Glutamatergic neuron (in vitro differentiated cells): ENCODE data around the gene C1RL. TPM values are rescaled to one million over a fixed set of nuclear protein-coding genes. Genes with fewer than 3 reads are reported as not detected.
"Not testable (repeated sequence)": the region's sequence is repeated elsewhere in the genome, so short reads cannot be mapped to it uniquely, and the experiment has no call there.

Experiments
- DNase-seq: peaks from one replicate; pipeline ENCODE4 v3.0.0; 2022
- H3K27ac Mint-ChIP-seq: one replicate; pipeline ENCODE4 v1.8.0; 2020; ENCODE audit warnings: mild to moderate bottlenecking, mixed read lengths, inconsistent platforms; ENCODE audit not compliant: unreplicated experiment
- H3K27me3 Mint-ChIP-seq: one replicate; pipeline ENCODE4 v1.8.0; 2020; ENCODE audit warnings: mild to moderate bottlenecking, moderate library complexity, mixed read lengths, inconsistent platforms; ENCODE audit not compliant: unreplicated experiment
- H3K36me3 Mint-ChIP-seq: one replicate; pipeline ENCODE4 v1.8.0; 2020; ENCODE audit warnings: mild to moderate bottlenecking, mixed read lengths, inconsistent platforms; ENCODE audit not compliant: unreplicated experiment
- H3K4me1 Mint-ChIP-seq: one replicate; pipeline ENCODE4 v1.8.0; 2020; ENCODE audit warnings: mild to moderate bottlenecking, low read depth, mixed read lengths, inconsistent platforms; ENCODE audit not compliant: unreplicated experiment
- H3K4me3 Mint-ChIP-seq: one replicate; pipeline ENCODE4 v1.8.0; 2020; ENCODE audit warnings: mild to moderate bottlenecking, mixed read lengths, inconsistent platforms; ENCODE audit not compliant: unreplicated experiment
- H3K9me3 Mint-ChIP-seq: one replicate; pipeline ENCODE4 v1.8.0; 2020; ENCODE audit warnings: mild to moderate bottlenecking, moderate library complexity, mixed read lengths, inconsistent platforms; ENCODE audit not compliant: unreplicated experiment
- total RNA-seq: library from RNA; stranded (reverse); fragmentation: NEBNext Ultra II Directional; extraction: Animal tissue kit (Norgen Biotek cat#: 25700); gene quantifications from one replicate; pipeline ENCODE4 v1.2.1, GENCODE V29; 2021; ENCODE audit not compliant: unreplicated experiment
- TF ChIP-seq, protein P1 (sequence below): fragments of 200-600 bp; sonication (generic); IDR thresholded peaks from one replicate; pipeline ENCODE4 v1.5.0; 2021; ENCODE audit not compliant: partially characterized antibody, unreplicated experiment

C1RL gene
- total RNA-seq, 1 donor from 2014 or later, result 12.8 TPM

DNA sequence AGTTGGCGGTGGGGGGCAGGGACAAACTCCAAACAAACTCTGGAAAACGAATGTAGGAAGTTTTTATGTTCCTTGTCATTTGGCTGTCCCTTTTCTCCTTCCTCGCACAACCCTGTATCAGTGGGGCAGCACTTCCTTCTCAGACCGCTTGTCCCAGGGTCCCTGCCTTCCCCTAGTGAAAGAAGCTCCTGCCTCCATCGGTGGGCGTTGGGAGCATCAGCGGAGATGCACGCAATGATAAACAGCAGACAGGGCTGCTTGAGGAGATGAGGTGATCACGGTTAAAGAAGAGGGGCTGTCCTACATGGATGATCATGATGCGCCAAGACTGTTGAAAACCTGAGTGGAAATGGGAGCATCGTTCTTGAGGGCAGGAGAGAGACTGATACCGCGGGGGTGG lies 47.9 kb downstream of the C1RL start:
- H3K27me3 Mint-ChIP-seq, result peaks cover 4% of the 10 kb centered on the region
- no peaks in the 10 kb centered on the region for H3K9me3 Mint-ChIP-seq
- no peak overlapping the region for H3K4me3 Mint-ChIP-seq
- peaks cover 5% of the 10 kb centered on the region for H3K4me1 Mint-ChIP-seq
- H3K36me3 Mint-ChIP-seq, result no peaks in the 10 kb centered on the region
- DNase-seq, result no peak
- H3K27ac Mint-ChIP-seq, result no peak overlapping the region
- TF ChIP-seq, protein P1, sequence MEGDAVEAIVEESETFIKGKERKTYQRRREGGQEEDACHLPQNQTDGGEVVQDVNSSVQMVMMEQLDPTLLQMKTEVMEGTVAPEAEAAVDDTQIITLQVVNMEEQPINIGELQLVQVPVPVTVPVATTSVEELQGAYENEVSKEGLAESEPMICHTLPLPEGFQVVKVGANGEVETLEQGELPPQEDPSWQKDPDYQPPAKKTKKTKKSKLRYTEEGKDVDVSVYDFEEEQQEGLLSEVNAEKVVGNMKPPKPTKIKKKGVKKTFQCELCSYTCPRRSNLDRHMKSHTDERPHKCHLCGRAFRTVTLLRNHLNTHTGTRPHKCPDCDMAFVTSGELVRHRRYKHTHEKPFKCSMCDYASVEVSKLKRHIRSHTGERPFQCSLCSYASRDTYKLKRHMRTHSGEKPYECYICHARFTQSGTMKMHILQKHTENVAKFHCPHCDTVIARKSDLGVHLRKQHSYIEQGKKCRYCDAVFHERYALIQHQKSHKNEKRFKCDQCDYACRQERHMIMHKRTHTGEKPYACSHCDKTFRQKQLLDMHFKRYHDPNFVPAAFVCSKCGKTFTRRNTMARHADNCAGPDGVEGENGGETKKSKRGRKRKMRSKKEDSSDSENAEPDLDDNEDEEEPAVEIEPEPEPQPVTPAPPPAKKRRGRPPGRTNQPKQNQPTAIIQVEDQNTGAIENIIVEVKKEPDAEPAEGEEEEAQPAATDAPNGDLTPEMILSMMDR, result no peak

DNA sequence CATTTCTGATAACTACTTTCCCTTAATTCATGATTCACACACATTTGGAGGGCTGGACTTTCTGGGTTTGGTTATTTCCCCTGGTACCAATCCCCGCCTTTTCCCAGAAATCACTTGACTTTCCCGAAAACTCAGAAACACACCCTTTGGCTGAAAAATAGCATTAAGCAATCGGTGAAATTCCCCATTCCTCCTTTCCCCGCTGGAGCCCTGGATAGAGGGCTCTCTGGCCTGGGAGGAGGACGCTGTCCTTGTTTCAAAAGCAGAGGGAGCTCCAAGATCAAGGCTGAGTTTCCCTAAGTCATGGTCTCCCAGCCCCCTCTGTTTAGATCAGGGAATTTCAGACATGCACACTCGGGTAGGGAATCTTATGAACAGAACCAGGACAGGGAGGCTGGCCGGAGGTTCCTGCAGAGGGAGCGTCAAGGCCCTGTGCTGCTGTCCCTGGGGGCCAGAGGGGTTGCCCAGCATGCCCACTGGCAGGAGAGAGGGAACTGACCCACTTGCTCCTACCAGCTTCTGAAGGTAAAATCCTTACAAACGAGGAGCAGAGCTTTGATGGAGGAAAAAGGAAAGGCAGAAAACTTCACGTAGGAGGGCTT lies 48.6 kb downstream of the C1RL start, which contains the start of gene C1S:
TSS of gene C1S (plus strand) at position 366 of the 602 bp plus-strand sequence. CDS start 1,195 bp downstream, outside the sequence.
- no peaks in the 10 kb centered on the region for H3K9me3 Mint-ChIP-seq
- H3K36me3 Mint-ChIP-seq, result no peaks in the 10 kb centered on the region
- no peak for DNase-seq
- no peak within 1 kb of the TSS for H3K27ac Mint-ChIP-seq
- TF ChIP-seq, protein P1, result no peak
- peaks cover 5% of the 10 kb centered on the region for H3K4me1 Mint-ChIP-seq
- H3K27me3 Mint-ChIP-seq, result peaks cover 4% of the 10 kb centered on the region
- H3K4me3 Mint-ChIP-seq, result no peak within 1 kb of the TSS

DNA sequence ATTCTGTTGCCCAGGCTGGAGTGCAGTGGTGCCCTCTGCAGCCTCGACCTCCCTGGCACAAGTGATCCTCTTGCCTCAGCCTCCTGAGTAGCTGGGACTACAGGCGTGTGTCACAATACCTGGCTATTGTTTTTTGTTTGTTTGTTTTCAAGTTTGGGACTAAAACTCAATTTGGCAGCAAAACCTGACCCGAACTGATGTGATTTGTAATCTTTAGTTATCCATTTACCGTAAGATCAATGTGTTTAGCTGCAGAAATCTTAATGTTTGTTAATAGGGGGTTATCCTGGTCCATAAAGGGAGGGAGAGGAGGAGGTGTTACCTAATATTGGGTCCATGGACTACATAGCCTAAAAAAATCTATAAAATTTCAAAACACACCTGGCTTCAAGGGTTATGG lies 49.2 kb downstream of the C1RL start:
- no peaks in the 10 kb centered on the region for H3K36me3 Mint-ChIP-seq
- no peak for DNase-seq
- H3K4me3 Mint-ChIP-seq, result no peak overlapping the region
- peaks cover 4% of the 10 kb centered on the region for H3K27me3 Mint-ChIP-seq
- H3K27ac Mint-ChIP-seq, result no peak overlapping the region
- TF ChIP-seq, protein P1, result no peak
- no peaks in the 10 kb centered on the region for H3K9me3 Mint-ChIP-seq
- H3K4me1 Mint-ChIP-seq, result peaks cover 5% of the 10 kb centered on the region

DNA sequence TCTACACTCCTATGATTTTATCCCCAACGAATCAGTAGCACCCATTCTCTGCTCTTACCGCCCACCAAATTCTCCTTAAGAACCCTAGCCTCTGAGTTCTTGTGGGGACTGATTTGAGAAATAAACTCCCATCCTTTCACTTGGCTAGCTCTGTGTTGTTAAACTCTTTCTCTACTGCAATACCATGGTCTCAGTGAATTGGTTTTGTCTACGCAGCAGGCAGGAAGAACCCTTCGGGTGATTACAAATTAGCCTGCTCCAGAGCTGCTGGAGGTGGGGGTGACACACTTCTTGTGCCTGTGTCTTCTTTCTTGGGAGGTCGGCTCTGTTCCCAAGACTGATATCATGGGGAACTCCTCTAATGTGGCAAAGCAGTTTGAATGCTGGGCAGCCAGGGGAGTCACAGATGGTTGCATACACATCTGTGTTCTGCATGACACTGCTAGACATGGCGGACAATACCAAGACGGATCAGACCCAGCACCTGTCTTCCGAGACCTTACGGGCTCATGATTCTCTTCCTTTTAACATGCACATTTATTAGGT lies 50.1 kb downstream of the C1RL start:
- H3K27me3 Mint-ChIP-seq, result peaks cover 4% of the 10 kb centered on the region
- no peak overlapping the region for H3K27ac Mint-ChIP-seq
- TF ChIP-seq, protein P1, result no peak
- H3K4me1 Mint-ChIP-seq, result peaks cover 5% of the 10 kb centered on the region
- no peaks in the 10 kb centered on the region for H3K9me3 Mint-ChIP-seq
- no peak for DNase-seq
- no peak overlapping the region for H3K4me3 Mint-ChIP-seq
- no peaks in the 10 kb centered on the region for H3K36me3 Mint-ChIP-seq

GRCh38 chr12:7058163-7058845 lies 50.7 kb downstream of the C1RL start:
- Mint-ChIP-seq H3K36me3 (no peaks in the 10 kb centered on the region), H3K4me1 (peaks cover 5% of the 10 kb centered on the region), H3K9me3 (no peaks in the 10 kb centered on the region), H3K4me3 (no peak overlapping the region), H3K27me3 (peaks cover 4% of the 10 kb centered on the region), H3K27ac (no peak overlapping the region)
- TF ChIP-seq, protein P1, result no peak
- no peak for DNase-seq

DNA sequence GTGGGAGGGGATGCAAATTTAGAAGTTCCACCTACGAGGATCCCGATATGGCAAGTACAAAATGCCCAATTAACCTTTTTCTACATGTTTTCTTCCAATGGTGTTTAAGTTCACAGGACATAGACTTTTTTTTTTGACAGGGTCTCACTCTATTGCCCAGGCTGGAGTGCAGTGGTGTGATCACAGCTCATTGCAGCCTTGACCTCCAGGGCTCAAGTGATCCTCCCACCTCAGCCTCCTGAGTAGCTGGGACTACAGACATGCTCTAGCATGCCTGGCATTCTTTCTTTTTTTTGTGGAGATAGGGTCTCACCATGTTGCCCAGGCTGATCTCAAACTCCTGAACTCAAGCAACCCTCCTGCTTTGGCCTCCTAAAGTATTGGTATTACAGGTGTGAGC lies 53.3 kb downstream of the C1RL start:
- not testable (repeated sequence) for H3K4me3 Mint-ChIP-seq, H3K27me3 Mint-ChIP-seq, H3K4me1 Mint-ChIP-seq, H3K27ac Mint-ChIP-seq, H3K36me3 Mint-ChIP-seq, H3K9me3 Mint-ChIP-seq, DNase-seq
